H1 (cell line): ENCODE measurements around the gene TLE1. TPM values are rescaled to one million over a fixed set of nuclear protein-coding genes. Genes with fewer than 3 reads are reported as not detected.

ENCODE experiments used
- CTCF ChIA-PET: fragments of 300-600 bp; sonication (Branson Sonifier 250); formaldehyde crosslinking; loops from one replicate; lab custom pipeline; 2021; ENCODE audit not compliant: partially characterized antibody; lab: Charles Lee
- POLR2A ChIA-PET: fragments of 300-600 bp; sonication (Branson Sonifier 250); formaldehyde crosslinking; loops from one replicate; lab custom pipeline; 2021; ENCODE audit warnings: inconsistent platforms; ENCODE audit not compliant: partially characterized antibody; lab: Charles Lee
- DNase-seq, 2 experiments: peaks; one replicate each; pipeline versions ENCODE4 v3.0.0 to v3.0.0-alpha.2; 2010 to 2022; ENCODE audit warnings: low spot score in 2 of 2, low read depth in 1 of 2, mixed read lengths in 1 of 2
- FAIRE-seq: peaks from 2 replicates; lab custom pipeline; 2011; peaks lifted over from hg19 to GRCh38; lab: Jason Lieb, UNC
- H2AFZ ChIP-seq: 2 replicates; pipeline ENCODE4 v1.8.1; 2012; ENCODE audit warnings: low read length, inconsistent platforms
- H2AK5ac ChIP-seq: 2 replicates; pipeline ENCODE4 v1.6.1; 2013; ENCODE audit warnings: low read depth, low read length
- H2BK120ac ChIP-seq: replicated peaks from 2 replicates; pipeline ENCODE3; 2013; ENCODE audit warnings: low read depth, low read length, inconsistent platforms
- H2BK12ac ChIP-seq: 2 replicates; pipeline ENCODE4 v1.6.1; 2013; ENCODE audit warnings: low read depth, low read length
- H2BK15ac ChIP-seq: 2 replicates; pipeline ENCODE4 v1.6.1; 2013; ENCODE audit warnings: low read length
- H2BK20ac ChIP-seq: 2 replicates; pipeline ENCODE4 v1.6.1; 2013; ENCODE audit warnings: low read length
- H2BK5ac ChIP-seq: 2 replicates; pipeline ENCODE4 v1.6.1; 2013; ENCODE audit warnings: low read depth, low read length
- H3K14ac ChIP-seq: 2 replicates; pipeline ENCODE4 v1.6.1; 2013; ENCODE audit warnings: inconsistent platforms; ENCODE audit not compliant: insufficient read length
- H3K18ac ChIP-seq: 2 replicates; pipeline ENCODE4 v1.6.1; 2013; ENCODE audit warnings: low read length; ENCODE audit errors: extremely low read depth
- H3K23ac ChIP-seq: 2 replicates; pipeline ENCODE4 v1.6.1; 2013; ENCODE audit warnings: inconsistent platforms; ENCODE audit not compliant: insufficient read length
- H3K23me2 ChIP-seq: 2 replicates; pipeline ENCODE4 v1.6.1; 2013; ENCODE audit warnings: low read depth, low read length
- H3K27ac ChIP-seq: 2 replicates; pipeline ENCODE4 v1.6.1; 2011; ENCODE audit warnings: low read depth, low read length, inconsistent platforms
- H3K27me3 ChIP-seq, 4 experiments: replicated peaks in 1 of 4; 1 replicate in 1 of 4; 2 replicates in 3 of 4; pipeline versions ENCODE4 v1.6.1 to v1.8.1; 2011 to 2013; ENCODE audit warnings: low read length in 3 of 4, mild to moderate bottlenecking in 3 of 4, inconsistent platforms in 2 of 4, mixed read lengths in 2 of 4, moderate library complexity in 1 of 4; ENCODE audit not compliant: control insufficient read depth in 3 of 4, insufficient read depth in 3 of 4; ENCODE audit errors: extremely low read depth in 1 of 4
- H3K36me3 ChIP-seq, 4 experiments: 2 replicates each; pipeline versions ENCODE4 v1.6.1 to v1.8.1; 2011 to 2013; ENCODE audit warnings: mild to moderate bottlenecking in 4 of 4, low read length in 3 of 4, moderate library complexity in 2 of 4, control low read depth in 1 of 4, inconsistent platforms in 1 of 4; ENCODE audit not compliant: insufficient read depth in 4 of 4, control insufficient read depth in 2 of 4
- H3K4ac ChIP-seq: replicated peaks from 2 replicates; pipeline ENCODE3; 2013; ENCODE audit warnings: low read length, low read depth, mixed read lengths, inconsistent platforms; ENCODE audit not compliant: insufficient read length
- H3K4me1 ChIP-seq, 4 experiments: replicated peaks in 1 of 4; 1 replicate in 1 of 4; 2 replicates in 3 of 4; pipeline versions ENCODE4 v1.6.1 to v1.8.1; 2011 to 2013; ENCODE audit warnings: low read length in 3 of 4, inconsistent platforms in 2 of 4, mixed read lengths in 1 of 4; ENCODE audit not compliant: insufficient read depth in 4 of 4, control insufficient read depth in 3 of 4
- H3K4me2 ChIP-seq, 2 experiments: 2 replicates each; pipeline versions ENCODE4 v1.6.1 to v1.8.1; 2011 to 2013; ENCODE audit warnings: low read depth in 2 of 2, low read length in 2 of 2, control low read depth in 1 of 2, inconsistent platforms in 1 of 2, mild to moderate bottlenecking in 1 of 2; ENCODE audit not compliant: insufficient read depth in 1 of 2
- H3K4me3 ChIP-seq, 4 experiments: fragments of 200-600, 300-600 bp in 1 of 4; sonication (generic), shearing (Covaris generic), sonication (Bioruptor Twin) in 1 of 4; 2 replicates each; pipeline versions ENCODE4 v1.5.1 to v1.8.1; 2011 to 2016; ENCODE audit warnings: low read length in 4 of 4, low read depth in 3 of 4, control low read depth in 2 of 4, inconsistent platforms in 2 of 4, mild to moderate bottlenecking in 2 of 4, mixed read lengths in 1 of 4, moderate library complexity in 1 of 4; ENCODE audit not compliant: insufficient read depth in 2 of 4; ENCODE audit errors: extremely low read depth in 1 of 4
- H3K56ac ChIP-seq: replicated peaks from 2 replicates; pipeline ENCODE3; 2013; ENCODE audit warnings: low read depth, mild to moderate bottlenecking, mixed read lengths, low read length, inconsistent platforms; ENCODE audit not compliant: insufficient read length
- H3K79me1 ChIP-seq: 2 replicates; pipeline ENCODE4 v1.6.1; 2013; ENCODE audit warnings: low read depth, low read length, control low read depth
- H3K79me2 ChIP-seq, 2 experiments: 2 replicates each; pipeline versions ENCODE4 v1.6.1 to v1.8.1; 2012 to 2013; ENCODE audit warnings: low read length in 2 of 2, mild to moderate bottlenecking in 2 of 2, inconsistent platforms in 1 of 2; ENCODE audit not compliant: insufficient read depth in 2 of 2, control insufficient read depth in 1 of 2
- H3K9ac ChIP-seq, 4 experiments: replicated peaks in 1 of 4; 1 replicate in 1 of 4; 2 replicates in 3 of 4; pipeline versions ENCODE4 v1.6.1 to v1.8.1; 2011 to 2013; ENCODE audit warnings: low read depth in 3 of 4, low read length in 3 of 4, control low read depth in 2 of 4, mild to moderate bottlenecking in 2 of 4, moderate library complexity in 2 of 4, inconsistent platforms in 1 of 4; ENCODE audit errors: extremely low read depth in 1 of 4
- H3K9me3 ChIP-seq, 2 experiments: 2 replicates each; pipeline versions ENCODE4 v1.6.1 to v1.8.1; 2012 to 2013; ENCODE audit warnings: mild to moderate bottlenecking in 2 of 2, moderate library complexity in 2 of 2, control low read depth in 1 of 2, inconsistent platforms in 1 of 2, low read depth in 1 of 2, low read length in 1 of 2, mixed read lengths in 1 of 2; ENCODE audit not compliant: insufficient read depth in 2 of 2
- H4K20me1 ChIP-seq, 2 experiments: replicated peaks in 1 of 2; 2 replicates each; pipeline versions ENCODE3 to v1.8.1; 2011 to 2013; ENCODE audit warnings: inconsistent platforms in 2 of 2, low read length in 2 of 2, mild to moderate bottlenecking in 1 of 2; ENCODE audit not compliant: insufficient read depth in 2 of 2, control insufficient read depth in 1 of 2
- H4K5ac ChIP-seq: 2 replicates; pipeline ENCODE4 v1.6.1; 2013; ENCODE audit warnings: low read length, low read depth, mixed read lengths, inconsistent platforms; ENCODE audit not compliant: insufficient read length
- H4K8ac ChIP-seq: 2 replicates; pipeline ENCODE4 v1.8.0; 2013; ENCODE audit warnings: mild to moderate bottlenecking, moderate library complexity, low read length, inconsistent platforms; ENCODE audit not compliant: insufficient read depth; ENCODE audit errors: extremely low read depth
- H4K91ac ChIP-seq: replicated peaks from 2 replicates; pipeline ENCODE3; 2013; ENCODE audit warnings: low read length, mixed read lengths, inconsistent platforms; ENCODE audit not compliant: insufficient read length
- GTF2F1 ChIP-seq: IDR thresholded peaks from 2 replicates; pipeline ENCODE4 v1.6.1; 2012; ENCODE audit warnings: low read depth, low read length, improper control_type of control experiment, borderline replicate concordance
- HDAC2 ChIP-seq, 2 experiments: fragments of 300-600 bp in 1 of 2; sonication (generic) in 1 of 2; IDR thresholded peaks; 2 replicates each; pipeline ENCODE4 v1.6.1; 2011 to 2012; ENCODE audit warnings: low read depth in 2 of 2, low read length in 2 of 2, mild to moderate bottlenecking in 2 of 2, moderate library complexity in 2 of 2, borderline replicate concordance in 1 of 2, inconsistent platforms in 1 of 2
- JUND ChIP-seq: IDR thresholded peaks from 2 replicates; pipeline ENCODE4 v1.6.1; 2011; ENCODE audit warnings: mild to moderate bottlenecking, improper control_type of control experiment, low read length
- NANOG ChIP-seq: IDR thresholded peaks from 2 replicates; pipeline ENCODE4 v1.6.1; 2011; ENCODE audit warnings: low read length, low read depth, mild to moderate bottlenecking, inconsistent platforms; ENCODE audit not compliant: insufficient read depth, poor library complexity, severe bottlenecking
- NRF1 ChIP-seq: IDR thresholded peaks from 2 replicates; pipeline ENCODE4 v1.6.1; 2011; ENCODE audit warnings: mild to moderate bottlenecking, low read depth, low read length, improper control_type of control experiment
- POU5F1 ChIP-seq: IDR thresholded peaks from 2 replicates; pipeline ENCODE4 v1.6.1; 2011; ENCODE audit warnings: low read depth, mild to moderate bottlenecking, low read length, moderate library complexity
- RBBP5 ChIP-seq: IDR thresholded peaks from 2 replicates; pipeline ENCODE4 v1.7.1; 2012; ENCODE audit warnings: low read depth, mild to moderate bottlenecking, inconsistent platforms, low read length, moderate library complexity, borderline replicate concordance
- SAP30 ChIP-seq: fragments of 300-600 bp; sonication (generic); IDR thresholded peaks from 2 replicates; pipeline ENCODE4 v1.7.1; 2012; ENCODE audit warnings: low read length, moderate library complexity, mild to moderate bottlenecking, inconsistent platforms; ENCODE audit not compliant: insufficient read depth, insufficient replicate concordance
- SIN3A ChIP-seq, 2 experiments: IDR thresholded peaks in 1 of 2; conservative IDR thresholded peaks in 1 of 2; 2 replicates each; pipeline ENCODE4 v1.6.1; 2011 to 2012; ENCODE audit warnings: low read length in 2 of 2, improper control_type of control experiment in 1 of 2, low read depth in 1 of 2, mild to moderate bottlenecking in 1 of 2
- TBP ChIP-seq: IDR thresholded peaks from 2 replicates; pipeline ENCODE4 v1.6.1; 2011; ENCODE audit warnings: low read depth, low read length, improper control_type of control experiment
- YY1 ChIP-seq: IDR thresholded peaks from 2 replicates; pipeline ENCODE4 v1.6.1; 2011; ENCODE audit warnings: low read depth, mild to moderate bottlenecking, low read length
- WGBS, 2 experiments: shearing (Covaris generic) in 1 of 2; methylation state at CpG; one replicate each; pipeline versions ENCODE4 v1.1.6 to v1.1.7; 2013 to 2015; ENCODE audit warnings: low lambda C conversion rate in 2 of 2, mixed read lengths in 2 of 2, inconsistent platforms in 1 of 2, low coverage in 1 of 2, missing lambda C conversion rate in 1 of 2; ENCODE audit not compliant: insufficient replicate concordance in 2 of 2, insufficient coverage in 1 of 2, insufficient read length in 1 of 2; ENCODE audit errors: extremely low coverage in 1 of 2, missing lambda C conversion rate in 1 of 2; 5-methylcytosine and 5-hydroxymethylcytosine counted together
- polyA plus RNA-seq, 7 experiments: library from polyadenylated mRNA; depleted of rRNA in 3 of 7; stranded (reverse) in 5 of 7; unstranded in 2 of 7; fragments of >200 nt in 5 of 7; fragments of 200-250 nt in 2 of 7; gene quantifications; 1 replicate in 5 of 7; 2 replicates in 1 of 7; 4 replicates in 1 of 7; pipeline versions ENCODE4 v1.2.1 to v1.2.3, GENCODE V29; 2011 to 2013; ENCODE audit warnings: missing spikeins in 2 of 7, mixed read lengths in 2 of 7
- total RNA-seq: library from RNA; stranded (reverse); fragmentation: NEBNext Ultra II Directional; extraction: Animal tissue kit (Norgen Biotek cat#: 25700); gene quantifications from 2 replicates; pipeline ENCODE4 v1.2.1, GENCODE V29; 2021

The TLE1 gene
- total and polyA plus RNA-seq, 2 of the 8 experiments (the other 6 are each of a cell fraction or from before 2014, with no cell fraction given), result 81.8 to 91.6 TPM

GRCh38 chr9:81620002-81620390 lies 69.4 kb downstream of the TLE1 start:
- POLR2A ChIA-PET, result interaction anchor here (1.8 kb wide), 1 partner anchor 16 kb away, joined by 5 read pairs; no protein-coding TSS in a partner anchor
- FAIRE-seq, result no peak
- CTCF ChIA-PET, result interaction anchor here (1.2 to 2.3 kb wide), 3 partner anchors 9 to 53 kb away, joined by 3 to 7 read pairs (median 3); no protein-coding TSS in a partner anchor
- TF ChIP-seq NANOG (no peak), YY1 (no peak), SAP30 (no peak), POU5F1 (no peak), HDAC2 (IDR thresholded peaks at IDR 0.05; ENCODE audit: borderline replicate concordance in 1 of 2, low read depth in 2 of 2, low read length in 2 of 2) (no peak), RBBP5 (no peak), TBP (no peak), JUND (no peak), SIN3A (conservative IDR thresholded peaks at IDR 0.05 in 1 of 2, IDR thresholded peaks at IDR 0.05 in 1 of 2; ENCODE audit: low read depth in 1 of 2, low read length in 2 of 2) (no peak), NRF1 (no peak), GTF2F1 (no peak)

More at GRCh38 chr9:81620002-81620390, 69.4 kb downstream of the TLE1 start:
- no peak overlapping the region for H2BK12ac ChIP-seq
- peaks cover 2 to 5% of the 10 kb centered on the region in 2 experiments for H4K20me1 ChIP-seq
- no peak overlapping the region for H3K4me2 ChIP-seq
- no peak overlapping the region for H3K4me3 ChIP-seq
- H3K27ac ChIP-seq, result no peak overlapping the region
- H3K23me2 ChIP-seq, result no peaks in the 10 kb centered on the region
- no peak overlapping the region for H3K23ac ChIP-seq
- no peak overlapping the region for H2BK5ac ChIP-seq
- H3K18ac ChIP-seq, result no peak overlapping the region
- H3K9me3 ChIP-seq, result no peaks in the 10 kb centered on the region
- peaks cover 16 to 35% (median 30%) of the 10 kb centered on the region in 4 experiments for H3K36me3 ChIP-seq
- H3K27me3 ChIP-seq, result no peaks in the 10 kb centered on the region
- no peak overlapping the region for H2BK20ac ChIP-seq
- peaks cover 10 to 25% (median 18%) of the 10 kb centered on the region in 4 experiments; a peak in 6 of 7 replicates for H3K4me1 ChIP-seq
- H3K79me2 ChIP-seq, result peaks cover 0 to 23% of the 10 kb centered on the region in 2 experiments; a peak in 2 of 4 replicates
- no peak overlapping the region for H3K4ac ChIP-seq
- no peaks in the 10 kb centered on the region; the same call in 1 of the 2 replicates for H3K79me1 ChIP-seq
- no peak overlapping the region for H2BK120ac ChIP-seq
- H4K91ac ChIP-seq, result no peak overlapping the region
- H3K9ac ChIP-seq, result no peak overlapping the region
- no peak overlapping the region for H4K8ac ChIP-seq
- WGBS, 2 experiments, result 95% methylated on average over 5 of the region's 5 CpGs; no CpG with 5 or more reads in 1 of the 2 experiments
- no peak overlapping the region for H3K56ac ChIP-seq
- H4K5ac ChIP-seq, result no peak overlapping the region
- no peak for DNase-seq
- H2BK15ac ChIP-seq, result no peak overlapping the region
- H3K14ac ChIP-seq, result no peak overlapping the region
- H2AK5ac ChIP-seq, result no peak overlapping the region
- H2AFZ ChIP-seq, result no peak overlapping the region
